ENCODE data around the gene TMEM51. TPM values are rescaled to one million over a fixed set of nuclear protein-coding genes. Genes with fewer than 3 reads are reported as not detected.
A peak's percentile ranks its signal among the peaks of the same experiment; 100 is the strongest.

TMEM51 gene
- total RNA-seq, 4 donors from 2014 or later = 17.7 to 32.9 (median 22.9) TPM

- H3K9me3 ChIP-seq = no peaks in the 10 kb centered on the region
- intact Hi-C loops (cut with DNase I; ENCODE audit: low total_unique reads) = no loop called here
- DNase-seq = no peak
- peaks cover 0 to 29% (median 11%) of the 10 kb centered on the region in 4 donors for H3K4me1 ChIP-seq
- TF ChIP-seq EP300 (IDR thresholded peaks at IDR 0.05; ENCODE audit: low read depth) = no peak
- no peak for TF ChIP-seq POLR2AphosphoS5 (IDR thresholded peaks at IDR 0.05)
- TF ChIP-seq POLR2A (IDR thresholded peaks at IDR 0.05) = no peak
- no peak for TF ChIP-seq CTCF (IDR thresholded peaks at IDR 0.05)
- H3K4me3 ChIP-seq = no peak overlapping the region
- in situ Hi-C loops (cut with MboI; ENCODE audit: low pct_ligation_motif_present in 1 of 4, low pct_unique_long_range_greater_than_20kb in 1 of 4, low sequenced_read_pairs in 3 of 4) = no loop called here
- no peaks in the 10 kb centered on the region for H3K36me3 ChIP-seq
- H3K27me3 ChIP-seq = no peaks in the 10 kb centered on the region
- 72 to 86% methylated on average over 3 to 9 of the region's 9 CpGs for WGBS, 2 donors (ENCODE audit: low coverage in 1 of 2)
- peak overlapping the region; percentile 2 to 58 (median 44) for H3K27ac ChIP-seq
Measured at GRCh38 chr1:15259622-15260007, 106.1 kb downstream of the TMEM51 start.

GRCh38 chr1:15260418-15261154 is 107.0 kb downstream of the TMEM51 start:
- Histone ChIP-seq H3K36me3 (no peaks in the 10 kb centered on the region), H3K4me1 (peaks cover 0 to 29% (median 11%) of the 10 kb centered on the region in 4 donors), H3K4me3 (no peak overlapping the region), H3K27ac (peak overlapping the region; percentile 17 to 58 (median 44)), H3K27me3 (no peaks in the 10 kb centered on the region), H3K9me3 (peaks cover 0 to 3% of the 10 kb centered on the region in 2 donors)
- WGBS, 2 donors (ENCODE audit: low coverage in 1 of 2) = 73 to 79% methylated on average over 11 to 12 of the region's 12 CpGs
- intact Hi-C loops (cut with DNase I; ENCODE audit: low total_unique reads) = no loop called here
- in situ Hi-C loops (cut with MboI; ENCODE audit: low pct_ligation_motif_present in 1 of 4, low pct_unique_long_range_greater_than_20kb in 1 of 4, low sequenced_read_pairs in 3 of 4) = no loop called here
- no peak for DNase-seq
- TF ChIP-seq EP300 (IDR thresholded peaks at IDR 0.05; ENCODE audit: low read depth) (no peak), POLR2AphosphoS5 (IDR thresholded peaks at IDR 0.05) (no peak), CTCF (IDR thresholded peaks at IDR 0.05) (no peak), POLR2A (IDR thresholded peaks at IDR 0.05) (no peak)

GRCh38 chr1:15261155-15262002 is 107.8 kb downstream of the TMEM51 start:
- TF ChIP-seq POLR2AphosphoS5 (IDR thresholded peaks at IDR 0.05) (peak in 1 of 3 donors; percentile 43), EP300 (IDR thresholded peaks at IDR 0.05; ENCODE audit: low read depth) (no peak), POLR2A (IDR thresholded peaks at IDR 0.05) (peak; percentile 42)
- peak overlapping the region; percentile 13 to 58 (median 52) for H3K27ac ChIP-seq
- H3K4me1 ChIP-seq = peaks cover 0 to 29% (median 11%) of the 10 kb centered on the region in 4 donors
- peaks cover 0 to 3% of the 10 kb centered on the region in 2 donors for H3K9me3 ChIP-seq
- DNase-seq = peak; percentile 52
- no peaks in the 10 kb centered on the region for H3K27me3 ChIP-seq
- intact Hi-C loops (cut with DNase I; ENCODE audit: low total_unique reads) (no loop called here), in situ Hi-C loops (cut with MboI; ENCODE audit: low pct_ligation_motif_present in 1 of 4, low pct_unique_long_range_greater_than_20kb in 1 of 4, low sequenced_read_pairs in 3 of 4) (no loop called here)
- no peaks in the 10 kb centered on the region for H3K36me3 ChIP-seq
- peak overlapping the region in 1 of 4 donors; percentile 7 for H3K4me3 ChIP-seq
- 17 to 33% methylated on average over 1 to 20 of the region's 20 CpGs for WGBS, 2 donors (ENCODE audit: low coverage in 1 of 2)

- Histone ChIP-seq H3K9me3 (peaks cover 0 to 3% of the 10 kb centered on the region in 2 donors), H3K36me3 (no peaks in the 10 kb centered on the region), H3K4me3 (no peak overlapping the region), H3K27ac (peak overlapping the region; percentile 13 to 58 (median 52)), H3K4me1 (peaks cover 0 to 29% (median 11%) of the 10 kb centered on the region in 4 donors), H3K27me3 (no peaks in the 10 kb centered on the region)
- TF ChIP-seq EP300 (IDR thresholded peaks at IDR 0.05; ENCODE audit: low read depth) = no peak
- no peak for TF ChIP-seq CTCF (IDR thresholded peaks at IDR 0.05)
- no peak for TF ChIP-seq POLR2AphosphoS5 (IDR thresholded peaks at IDR 0.05)
- no peak for TF ChIP-seq POLR2A (IDR thresholded peaks at IDR 0.05)
- in situ Hi-C loops (cut with MboI; ENCODE audit: low pct_ligation_motif_present in 1 of 4, low pct_unique_long_range_greater_than_20kb in 1 of 4, low sequenced_read_pairs in 3 of 4) = no loop called here
- no peak for DNase-seq
- WGBS, 2 donors (ENCODE audit: low coverage in 1 of 2) = 86% methylated on average over 2 of the region's 2 CpGs; no CpG with 5 or more reads in 1 of the 2 donors
- intact Hi-C loops (cut with DNase I; ENCODE audit: low total_unique reads) = no loop called here
Measured at GRCh38 chr1:15262003-15262377, 108.4 kb downstream of the TMEM51 start.

Data from transverse colon (tissue), 4 donors.